Endometrial microvascular endothelial cells (primary cell): ENCODE measurements around the gene ALOX15. TPM values are rescaled to one million over a fixed set of nuclear protein-coding genes. Genes with fewer than 3 reads are reported as not detected.

ENCODE experiments used
- in situ Hi-C: cut with HindIII; loops from 2 replicates; pipeline ENCODE4 v1.10.0; 2017; ENCODE audit warnings: low sequenced_read_pairs, low pct_unique_long_range_greater_than_20kb; ENCODE audit errors: inconsistent ontology term
- total RNA-seq: library from RNA; depleted of rRNA; stranded (reverse); fragments of >200 nt; gene quantifications from one replicate; pipeline ENCODE4 v1.2.3, GENCODE V29; 2015; ENCODE audit errors: inconsistent ontology term

The ALOX15 gene
- total RNA-seq, 1 donor from 2014 or later: not detected

DNA sequence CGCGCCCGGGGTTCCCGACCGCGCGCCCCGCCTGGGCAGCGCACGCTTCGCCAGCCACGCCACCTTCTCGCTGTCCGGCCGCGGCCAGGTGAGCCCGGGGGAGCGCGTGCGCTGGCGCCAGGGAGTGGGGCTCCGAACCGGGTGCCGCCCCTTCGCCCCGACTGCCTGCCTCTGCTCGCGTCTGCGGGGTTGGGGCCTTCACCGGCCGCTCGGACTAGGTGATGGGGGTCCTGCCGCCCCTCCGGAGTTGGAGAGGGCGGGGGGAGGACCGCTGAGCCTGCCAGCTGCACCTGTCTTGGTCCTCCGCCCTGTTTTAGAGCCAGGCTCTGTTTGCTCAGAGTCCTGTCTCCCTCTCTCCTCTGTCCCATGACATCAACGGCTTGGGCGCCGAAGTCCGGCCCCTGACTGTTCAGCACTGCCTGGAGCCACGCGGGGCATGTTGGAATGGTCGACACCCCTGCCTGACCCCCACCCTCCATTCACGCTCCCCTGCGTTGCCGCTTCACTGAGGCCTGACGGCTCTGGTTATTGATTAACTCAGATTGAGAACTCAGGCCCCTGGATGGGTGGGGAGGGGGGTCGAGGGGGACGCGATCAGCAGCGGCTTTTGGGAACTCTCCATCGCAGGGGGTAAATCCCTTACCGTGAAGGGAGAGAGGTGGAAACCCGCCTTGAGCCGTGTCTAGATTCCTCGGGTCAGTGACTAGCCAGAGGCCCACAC is 56.4 kb downstream of the ALOX15 start:
- in situ Hi-C loops: no loop called here

GRCh38 chr17:4584101-4584916 is 57.2 kb downstream of the ALOX15 start, which contains the start of gene SMTNL2:
SMTNL2 (plus strand) TSS chr17:4584529; CDS start chr17:4584606, 77 bp downstream.
- in situ Hi-C loops: no loop called here

DNA sequence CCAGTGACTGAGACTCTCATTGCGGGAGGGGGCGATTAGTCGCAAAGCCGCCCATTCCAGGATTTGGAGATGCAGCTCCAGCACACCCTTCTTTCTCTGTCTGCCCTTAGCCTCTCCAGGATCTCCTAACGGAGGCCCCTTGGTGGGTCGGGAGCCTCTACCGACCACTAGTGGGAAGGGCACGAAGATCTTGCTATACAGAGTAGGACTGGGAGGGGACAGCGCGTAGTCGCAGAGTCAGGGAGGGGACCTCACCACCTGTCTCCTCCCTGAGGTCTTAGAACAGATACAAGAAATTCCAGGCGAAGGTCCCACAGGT is 57.7 kb downstream of the ALOX15 start:
- in situ Hi-C loops: no loop called here

DNA sequence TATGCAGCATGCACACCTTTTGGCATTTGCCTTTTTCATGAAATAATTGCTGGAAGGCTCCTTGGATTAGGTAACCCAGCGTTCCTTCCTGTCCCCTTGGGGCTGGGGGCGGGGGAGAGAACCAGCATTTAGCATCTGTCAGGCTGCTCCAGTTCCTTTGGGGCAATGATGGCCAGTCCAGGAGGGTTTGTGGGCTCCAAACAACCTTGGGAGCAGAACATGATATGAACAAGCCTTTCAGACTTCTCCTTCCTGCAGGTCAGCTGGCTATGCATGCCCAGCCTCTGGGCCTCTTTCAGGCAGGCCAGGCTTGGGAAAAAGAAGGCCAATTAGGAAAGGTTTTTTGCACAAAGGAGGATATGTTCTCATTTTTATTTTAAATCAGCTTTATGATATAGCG is 58.3 kb downstream of the ALOX15 start:
- in situ Hi-C loops: no loop called here

- in situ Hi-C loops: no loop called here
Observed at GRCh38 chr17:4582691-4583090, 58.8 kb downstream of the ALOX15 start.

GRCh38 chr17:4582101-4582501 is 59.4 kb downstream of the ALOX15 start:
- in situ Hi-C loops: no loop called here

Other genes starting within 250 kb of the ALOX15 start
- gene SPNS3, start 207.7 kb downstream of the ALOX15 start, total RNA-seq: 0.65 TPM
- gene SPNS2, start 142.8 kb downstream of the ALOX15 start, total RNA-seq: 21.9 TPM
- 111 TPM for gene MYBBP1A, start 86.3 kb downstream of the ALOX15 start, total RNA-seq
- gene GGT6, start 81.1 kb downstream of the ALOX15 start, total RNA-seq: not detected
- not detected for gene SMTNL2, start 57.1 kb downstream of the ALOX15 start, total RNA-seq
- 54.4 TPM for gene PELP1, start 62.5 kb upstream of the ALOX15 start, total RNA-seq
- 8.5 TPM for gene ARRB2, start 69.0 kb upstream of the ALOX15 start, total RNA-seq
- 36.2 TPM for gene MED11, start 89.8 kb upstream of the ALOX15 start, total RNA-seq
- gene ZMYND15, start 98.2 kb upstream of the ALOX15 start, total RNA-seq: not detected
- gene CXCL16, start 98.2 kb upstream of the ALOX15 start, total RNA-seq: 1.1 TPM
- gene TM4SF5, start 130.2 kb upstream of the ALOX15 start, total RNA-seq: not detected
- gene VMO1, start 144.7 kb upstream of the ALOX15 start, total RNA-seq: not detected
- not detected for gene GLTPD2, start 147.3 kb upstream of the ALOX15 start, total RNA-seq
- 378 TPM for gene PSMB6, start 154.5 kb upstream of the ALOX15 start, total RNA-seq
- 40.2 TPM for gene PLD2, start 165.5 kb upstream of the ALOX15 start, total RNA-seq
- 36.4 TPM for gene MINK1, start 191.7 kb upstream of the ALOX15 start, total RNA-seq